HG03469 (cell line): ENCODE results near the gene KMT2D.

Source experiments
- ATAC-seq: cut with Tn5 transposase; IDR thresholded peaks from one replicate; pipeline ENCODE4 v1.9.1; 2021; ENCODE audit warnings: mild to moderate bottlenecking, moderate library complexity, moderate number of reproducible peaks; ENCODE audit not compliant: unreplicated experiment

The KMT2D gene

DNA sequence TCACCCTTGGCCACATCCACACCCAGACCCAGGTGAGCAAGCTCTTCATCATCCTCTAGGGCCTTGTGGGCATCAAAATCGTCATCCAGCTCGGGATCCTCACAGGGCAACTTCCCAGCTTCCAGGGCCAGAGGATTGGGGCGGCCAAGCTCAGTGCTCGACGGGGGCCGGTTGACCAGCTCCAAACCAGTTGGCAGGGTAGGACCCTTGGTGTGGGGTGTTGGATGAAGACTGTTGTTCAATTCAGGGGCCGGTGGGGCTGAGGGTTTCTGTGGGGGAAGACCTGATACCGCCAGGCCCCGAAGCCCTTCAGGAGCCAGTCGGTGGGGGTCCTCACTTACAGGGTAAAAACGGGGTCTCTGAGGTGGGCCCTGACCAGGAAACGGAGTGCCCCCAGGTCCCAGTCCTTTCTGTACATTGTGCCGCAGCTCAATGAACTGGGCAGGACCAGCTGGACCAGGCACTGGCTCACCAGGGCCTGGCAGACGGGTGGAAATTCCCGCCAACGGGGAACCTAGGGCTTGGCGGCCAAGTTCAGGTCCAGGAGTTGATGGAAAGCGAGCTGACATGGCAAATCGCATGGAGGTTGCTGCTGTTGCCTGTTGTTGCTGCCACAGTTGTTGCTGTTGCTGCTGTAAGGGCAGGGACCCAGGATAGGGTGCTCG lies 22.2 kb downstream of the KMT2D start:
- no peak for ATAC-seq

DNA sequence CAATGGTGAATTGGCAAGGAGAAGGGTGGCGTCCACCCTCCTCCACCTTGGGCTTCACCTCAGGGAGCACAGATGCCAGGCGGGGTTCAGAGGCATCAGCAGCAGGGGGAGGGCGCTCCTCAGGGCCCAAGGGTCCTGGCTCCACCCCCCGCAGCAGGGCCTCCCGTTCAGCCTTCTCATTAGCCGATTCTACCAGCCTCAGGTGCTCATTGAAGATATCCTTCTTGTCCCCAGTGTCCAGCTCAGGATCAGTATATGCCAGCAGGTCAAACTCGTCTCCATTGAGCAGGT lies 22.7 kb downstream of the KMT2D start:
- ATAC-seq, result no peak

DNA sequence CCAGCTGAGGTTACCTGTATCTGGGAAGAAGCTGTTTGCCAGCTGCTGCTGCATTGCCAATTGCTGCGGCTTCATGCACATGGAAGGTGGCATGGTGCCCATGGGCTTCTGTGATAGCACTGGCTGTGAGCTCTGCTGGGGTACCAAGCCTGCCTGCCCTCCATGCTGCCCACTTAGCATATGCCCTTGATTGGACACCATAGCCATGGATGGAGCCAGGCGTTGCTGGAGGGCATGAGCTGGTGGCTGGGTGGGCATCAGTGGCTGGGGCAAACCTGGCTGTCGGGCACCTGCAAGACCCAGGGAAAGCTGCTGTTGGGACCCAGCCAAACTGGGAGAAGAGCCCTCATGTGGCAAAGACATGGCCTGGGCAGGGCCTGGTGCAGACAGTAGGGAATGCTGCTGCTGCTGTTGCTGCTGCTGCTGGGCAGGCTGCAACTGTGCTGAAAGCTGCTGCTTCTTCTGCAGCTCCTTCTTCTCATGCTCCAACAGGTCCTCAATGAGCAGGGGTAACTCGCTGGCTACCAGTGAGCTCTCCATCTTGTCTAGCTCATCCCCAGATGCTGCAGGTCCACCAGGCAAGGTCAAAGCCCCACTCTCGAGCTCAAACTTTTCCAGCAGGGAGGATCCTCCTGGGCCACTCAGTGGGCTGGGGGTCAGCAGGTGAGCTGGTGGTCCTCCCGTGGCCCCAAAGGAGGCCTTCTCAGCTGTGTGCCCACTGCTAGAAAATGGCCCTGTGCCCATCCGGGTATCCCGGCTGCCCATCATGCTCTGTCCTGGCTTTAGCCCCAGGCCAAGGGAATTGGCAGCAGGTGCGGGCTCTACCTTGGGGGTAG lies 23.3 kb downstream of the KMT2D start:
- no peak for ATAC-seq

DNA sequence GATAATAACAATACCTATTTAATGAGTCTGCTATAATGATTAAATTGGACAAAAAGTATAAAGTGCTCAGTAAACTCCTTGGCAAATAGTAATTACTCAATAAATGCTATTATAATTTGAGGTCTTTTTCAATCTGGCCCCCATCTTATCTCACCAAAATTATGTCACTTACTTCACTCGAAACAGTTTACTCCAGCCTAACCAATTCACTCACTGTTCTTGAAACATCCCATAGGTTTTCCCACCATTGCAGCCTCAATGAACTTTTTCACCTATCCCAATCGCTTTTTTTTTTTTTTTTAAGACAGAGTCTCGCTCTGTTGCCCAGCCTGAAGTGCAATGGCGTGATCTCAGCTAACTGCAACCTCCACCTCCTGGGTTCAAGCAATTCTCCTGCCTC lies 24.6 kb downstream of the KMT2D start:
- ATAC-seq, result no peak

DNA sequence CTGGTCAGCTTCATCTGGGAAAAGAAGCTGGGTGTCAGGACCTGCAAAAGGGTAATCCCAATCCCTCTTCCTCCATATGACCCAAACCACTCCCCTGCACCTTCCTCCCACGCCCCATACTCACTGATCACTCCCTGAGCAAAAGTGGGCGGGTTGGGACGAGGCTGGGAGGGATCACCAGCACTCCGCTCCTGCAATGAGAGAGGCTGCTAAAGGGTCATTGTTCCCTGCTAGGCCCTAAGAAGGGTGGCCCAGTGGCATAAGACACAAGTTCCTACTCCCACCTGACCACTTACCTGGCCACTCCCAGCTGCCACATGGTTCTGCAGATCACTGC lies 26.3 kb downstream of the KMT2D start:
- no peak for ATAC-seq

DNA sequence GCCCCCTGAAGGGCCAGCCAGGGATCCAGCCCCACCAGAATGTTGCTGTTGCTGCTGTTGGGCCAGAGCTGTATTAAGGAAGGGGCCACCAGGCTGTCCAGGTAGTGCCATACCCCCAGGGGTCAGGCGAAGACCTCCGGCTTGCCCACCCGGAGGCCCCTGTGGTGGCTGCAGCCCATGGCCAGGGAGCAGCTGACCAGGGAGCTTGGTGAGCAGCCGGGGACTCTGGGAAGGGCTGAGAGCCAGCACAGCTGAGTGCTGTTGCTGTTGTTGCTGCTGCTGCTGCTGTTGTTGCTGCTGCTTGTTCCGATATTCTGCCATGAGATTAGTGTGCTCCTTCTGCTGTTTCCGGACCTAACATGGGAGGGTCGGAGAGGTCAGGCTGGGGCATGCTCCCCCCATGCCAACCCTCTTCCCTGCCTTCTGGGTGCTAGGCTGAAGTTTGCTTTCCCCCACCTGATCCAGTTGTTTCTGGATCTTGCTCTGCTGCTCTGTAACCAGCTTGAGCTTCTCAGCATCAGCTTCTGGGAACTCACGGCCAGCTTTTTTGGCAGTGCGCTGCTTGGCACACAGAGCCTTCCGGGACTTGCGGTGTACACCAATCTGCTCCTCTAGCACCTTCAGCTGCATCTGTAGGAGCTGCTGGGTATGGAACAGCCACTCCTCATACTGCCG lies 26.8 kb downstream of the KMT2D start:
- no peak for ATAC-seq

DNA sequence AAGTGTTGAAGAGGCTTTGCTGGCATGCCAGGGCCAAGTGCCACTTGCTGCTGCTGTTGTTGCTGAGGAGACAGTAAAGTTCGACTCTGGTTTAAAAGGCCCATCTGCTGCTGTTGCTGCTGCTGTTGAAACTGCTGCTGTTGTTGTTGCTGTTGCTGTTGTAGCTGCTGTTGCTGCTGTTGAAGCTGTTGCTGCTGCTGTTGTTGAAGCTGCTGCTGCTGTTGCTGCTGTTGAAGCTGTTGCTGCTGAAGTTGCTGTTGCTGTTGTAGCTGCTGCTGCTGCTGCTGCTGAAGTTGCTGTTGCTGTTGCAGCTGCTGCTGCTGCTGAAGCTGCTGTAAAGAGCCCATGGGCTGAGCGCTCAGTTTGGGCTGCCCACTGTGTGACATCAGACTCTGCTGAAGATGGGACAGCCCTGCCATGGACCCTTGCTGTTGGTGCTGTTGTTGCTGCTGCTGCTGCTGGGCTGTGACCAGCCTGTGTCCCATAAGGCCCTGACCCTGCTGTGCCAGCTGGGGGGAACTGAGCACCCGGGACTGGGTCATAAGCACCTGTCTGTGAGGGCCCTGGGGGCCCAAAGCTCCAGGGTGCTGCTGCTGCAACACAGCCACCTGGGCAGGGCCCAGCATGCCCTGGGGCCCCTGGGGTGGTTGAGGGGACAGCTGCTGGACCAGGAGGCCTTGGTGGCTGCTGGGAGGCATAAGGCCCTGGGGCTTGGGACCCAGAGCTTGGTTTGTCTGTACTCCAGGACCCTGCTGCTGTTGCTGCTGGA lies 27.7 kb downstream of the KMT2D start:
- no peak for ATAC-seq

DNA sequence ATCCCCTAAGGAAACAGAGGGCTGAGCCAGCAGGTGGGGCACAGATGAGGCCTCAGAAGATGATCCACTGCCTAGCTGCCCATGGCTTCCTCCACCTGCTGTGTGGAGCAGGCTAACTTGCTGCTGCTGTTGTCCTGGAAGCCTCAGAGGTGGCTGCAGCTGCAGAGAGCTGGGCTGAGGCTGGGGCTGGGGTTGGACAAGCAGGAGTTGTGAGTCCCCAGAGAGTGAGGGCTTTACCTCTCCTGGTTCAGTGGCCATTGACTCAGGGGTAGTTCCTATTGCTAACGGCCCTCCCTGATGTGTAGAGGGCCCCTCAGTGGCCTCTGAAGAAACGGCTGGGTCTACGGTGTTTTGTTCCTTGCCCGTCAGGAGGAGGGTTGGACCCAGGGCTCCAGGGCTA lies 28.3 kb downstream of the KMT2D start:
- no peak for ATAC-seq

DNA sequence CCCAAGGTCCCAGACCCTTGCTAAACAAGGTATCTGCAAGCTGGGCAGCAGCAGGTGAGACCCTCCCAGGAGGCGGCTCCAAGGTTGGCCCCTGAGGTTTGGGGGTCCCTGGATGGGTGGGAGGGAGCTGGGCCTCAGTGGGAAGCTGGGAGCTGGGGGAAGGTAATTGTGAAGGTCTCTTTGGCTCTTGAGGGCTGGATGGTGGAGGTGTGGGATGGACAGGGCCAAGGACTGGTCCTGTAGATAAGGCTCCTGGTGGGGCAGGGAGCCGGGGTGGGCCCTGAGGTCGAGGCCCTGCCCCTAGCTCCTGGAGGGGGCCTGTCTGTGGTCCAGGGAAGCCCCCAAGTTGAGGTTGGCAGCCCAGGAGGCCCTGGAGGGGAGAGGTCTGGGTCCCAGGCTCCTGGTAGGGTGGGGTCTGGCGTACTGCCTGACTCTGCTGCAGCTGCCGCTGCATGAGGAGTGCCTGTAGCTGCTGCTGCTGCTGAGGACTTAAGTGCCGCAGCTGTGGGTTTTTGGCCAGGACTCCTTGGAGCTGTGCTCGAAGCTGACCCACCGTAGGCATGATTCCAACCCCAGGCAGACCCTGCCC lies 28.9 kb downstream of the KMT2D start:
- ATAC-seq, result no peak

DNA sequence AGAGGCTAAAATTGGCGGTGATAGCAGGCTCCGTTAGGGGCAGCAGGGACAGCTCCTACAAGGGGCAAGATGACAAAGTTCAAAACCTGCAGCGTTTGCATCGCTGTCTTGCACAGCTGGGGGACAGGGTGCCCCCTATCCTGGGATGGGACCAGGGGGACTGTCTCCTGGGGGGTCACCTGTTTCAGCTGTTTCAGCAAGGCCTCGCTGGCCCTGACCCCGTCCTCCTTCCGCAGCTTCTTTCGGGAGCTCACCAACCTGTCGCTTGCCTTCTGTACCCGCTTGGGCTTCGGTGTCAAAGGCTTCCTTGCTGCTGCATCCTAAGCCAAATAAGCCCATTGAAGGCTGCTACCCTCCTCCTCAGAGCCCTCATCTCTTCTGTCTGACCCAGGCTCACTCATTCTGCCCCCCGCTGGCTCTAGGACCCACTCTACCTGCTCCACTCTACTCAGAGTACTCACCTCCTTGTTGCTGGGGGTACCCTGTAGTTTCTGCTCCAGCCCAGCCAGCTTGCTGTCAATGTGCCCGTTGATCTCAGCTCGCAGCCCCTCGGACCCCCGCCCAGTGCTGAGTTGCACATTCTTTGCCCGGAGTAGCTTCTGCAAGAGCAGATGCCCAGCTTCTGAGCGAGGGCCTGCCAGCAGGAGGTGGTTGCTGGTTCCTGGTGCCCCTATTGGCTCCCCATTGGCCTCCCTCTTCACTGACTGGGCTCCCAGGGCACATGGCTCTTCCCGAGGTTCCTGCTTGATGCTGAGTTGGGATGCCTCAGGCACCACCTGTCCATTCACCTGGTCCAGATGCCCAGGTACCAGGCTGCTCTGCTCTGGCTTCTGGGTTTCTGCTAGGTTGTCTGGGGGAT lies 29.7 kb downstream of the KMT2D start:
- ATAC-seq, result no peak

DNA sequence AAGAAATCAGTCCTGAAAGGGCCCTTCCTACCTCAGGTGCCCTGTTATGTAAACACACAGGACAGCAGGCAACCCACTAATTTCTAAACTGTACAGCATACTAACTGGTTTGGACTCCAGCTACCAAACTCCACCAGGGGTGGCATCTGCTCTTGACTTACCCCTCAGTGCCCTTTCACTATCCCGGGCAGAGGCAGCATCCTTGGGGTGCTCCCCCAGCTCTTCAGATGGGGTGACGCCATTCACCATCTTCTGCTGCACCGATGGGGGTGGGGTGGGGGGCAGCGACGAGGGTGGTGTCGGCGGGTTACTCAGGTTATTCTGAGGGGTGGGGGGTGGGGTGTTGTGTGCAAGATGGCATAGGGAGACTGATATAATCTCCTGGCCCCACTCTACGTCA lies 30.5 kb downstream of the KMT2D start:
- ATAC-seq, result no peak

DNA sequence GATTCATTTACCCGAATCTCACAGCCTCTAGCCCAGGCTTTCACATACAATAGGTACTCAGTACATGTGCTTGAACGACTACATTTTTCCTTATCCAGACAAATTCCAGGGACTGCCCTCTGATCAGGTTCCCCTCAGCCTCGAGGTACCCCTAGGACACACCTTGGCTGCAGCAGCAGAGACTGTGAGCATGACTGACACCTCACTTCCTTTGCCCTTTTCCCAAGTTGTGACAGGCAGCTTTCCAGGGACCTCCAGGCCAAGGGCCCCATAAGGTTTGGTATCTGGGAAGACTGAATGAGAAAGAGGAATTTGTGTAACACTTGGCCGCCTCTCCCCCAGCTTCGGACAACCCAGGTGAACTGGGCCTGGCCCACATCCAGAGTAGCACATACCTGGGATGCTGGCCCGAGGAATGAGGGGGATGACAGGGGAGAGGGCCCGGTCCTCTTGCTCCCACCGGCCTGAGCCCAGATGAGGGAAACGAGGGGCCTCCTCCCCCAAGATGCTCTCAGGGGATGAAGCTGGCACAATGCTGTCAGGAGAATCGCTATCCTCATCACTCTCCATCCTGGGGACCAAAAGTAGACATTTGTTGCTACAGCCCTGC lies 31.8 kb downstream of the KMT2D start:
- ATAC-seq, result no peak

DNA sequence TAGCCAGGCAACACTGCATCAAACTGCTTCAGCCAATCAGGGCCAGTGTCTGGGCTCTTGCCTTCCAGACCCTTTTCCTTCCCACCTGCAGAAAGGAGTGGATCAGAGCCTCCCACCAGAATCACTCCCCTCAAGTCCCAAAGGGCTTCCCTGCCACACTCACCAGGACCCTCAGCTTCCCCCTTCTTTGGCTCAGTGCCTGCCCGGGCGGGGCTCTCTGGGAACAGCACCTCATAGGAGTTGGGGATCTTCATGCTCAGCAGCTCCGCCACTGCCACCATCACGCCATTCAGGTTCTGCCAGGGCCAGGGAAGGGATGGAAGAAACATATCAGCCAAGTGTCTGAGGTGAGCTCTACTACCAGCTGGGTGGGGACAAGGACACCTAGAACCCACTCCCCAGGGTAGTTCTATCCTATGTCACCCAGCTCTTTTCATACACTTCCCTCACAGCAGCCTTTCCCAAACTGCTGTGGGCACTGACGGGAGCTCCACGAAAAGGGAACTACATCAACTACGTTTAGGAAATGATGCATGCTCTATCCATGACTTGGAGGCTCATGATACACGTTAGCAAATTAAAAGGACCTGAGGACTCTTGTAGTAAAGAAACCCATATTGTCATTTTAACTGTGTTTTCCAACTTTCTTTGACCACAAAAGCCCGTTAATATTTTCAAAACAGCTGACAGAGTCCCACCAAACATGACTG lies 32.6 kb downstream of the KMT2D start:
- ATAC-seq, result no peak

DNA sequence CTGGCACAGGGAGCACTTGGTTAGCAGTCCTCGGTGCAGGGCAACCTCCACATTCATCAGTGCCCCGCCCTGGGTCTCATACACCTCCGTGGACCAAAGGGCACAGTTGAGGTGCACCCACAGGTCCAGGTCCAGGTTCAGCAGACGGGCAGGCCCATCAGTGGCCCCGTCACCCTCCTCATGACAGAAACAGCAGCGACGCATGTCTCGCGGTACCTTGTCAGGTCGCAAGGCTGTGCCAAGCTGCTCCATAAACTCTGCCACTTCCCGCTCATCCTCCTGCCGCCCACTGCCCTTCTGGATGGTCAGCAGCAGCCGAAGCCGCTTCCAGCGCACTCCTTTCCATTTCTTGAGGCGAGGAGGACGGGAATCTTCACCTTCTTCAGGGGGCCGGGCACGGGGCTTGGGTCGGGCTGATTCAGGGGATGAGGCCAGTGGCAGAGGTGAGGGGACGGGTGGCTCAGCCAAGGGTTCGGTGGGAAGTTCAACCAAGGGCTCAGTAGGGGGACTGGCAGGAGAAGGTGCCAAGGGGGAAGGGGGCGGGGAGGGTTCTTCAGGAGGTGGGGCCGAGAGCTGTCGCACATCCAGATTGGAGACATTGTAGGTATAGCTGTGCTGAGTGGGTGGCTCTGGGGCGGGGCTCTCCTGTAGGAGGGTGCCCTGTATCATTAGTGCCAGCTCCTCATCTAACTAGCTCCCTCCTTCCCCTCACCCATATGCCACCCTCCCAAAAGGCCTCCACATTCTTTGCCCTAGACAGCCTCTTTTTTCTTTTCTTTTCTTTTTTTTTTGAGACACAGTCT lies 33.7 kb downstream of the KMT2D start:
- no peak for ATAC-seq

DNA sequence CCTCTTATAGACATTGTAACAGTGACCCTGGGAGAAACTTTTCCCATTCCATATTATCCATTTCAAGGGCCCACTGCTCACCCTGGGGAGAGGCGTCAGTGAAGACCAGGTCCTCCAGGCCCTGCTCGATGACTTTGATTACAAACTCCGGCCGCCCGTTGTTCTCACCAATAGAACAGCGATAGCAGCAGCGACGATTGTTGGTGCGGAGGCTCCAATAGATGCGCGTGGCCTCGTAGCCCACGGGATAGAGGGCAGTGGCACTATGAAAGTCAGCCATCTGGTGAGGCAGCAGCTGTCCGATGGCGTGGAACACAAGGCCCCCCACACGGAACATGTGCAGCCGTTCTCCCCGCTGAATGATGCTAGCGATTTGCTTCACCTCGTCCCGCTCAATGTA lies 34.5 kb downstream of the KMT2D start:
- no peak for ATAC-seq

DNA sequence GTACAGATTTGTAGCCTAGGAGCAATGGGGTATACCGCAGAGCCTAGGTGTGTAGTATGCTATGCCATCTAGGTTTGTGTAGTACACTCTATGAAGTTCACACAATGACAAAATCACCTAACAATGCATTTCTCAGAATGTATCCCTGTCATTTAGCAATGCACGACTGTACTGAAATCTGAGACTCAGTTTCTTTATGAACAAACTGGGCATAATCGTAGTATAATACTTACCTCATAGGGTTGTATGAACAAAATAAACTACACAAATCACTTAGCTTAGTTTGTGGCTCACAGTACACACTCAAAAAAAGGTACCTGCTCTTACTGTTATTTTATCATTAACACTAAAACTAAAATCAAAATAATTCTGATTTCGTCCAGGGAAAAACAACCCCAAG lies 35.1 kb downstream of the KMT2D start:
- ATAC-seq, result no peak

DNA sequence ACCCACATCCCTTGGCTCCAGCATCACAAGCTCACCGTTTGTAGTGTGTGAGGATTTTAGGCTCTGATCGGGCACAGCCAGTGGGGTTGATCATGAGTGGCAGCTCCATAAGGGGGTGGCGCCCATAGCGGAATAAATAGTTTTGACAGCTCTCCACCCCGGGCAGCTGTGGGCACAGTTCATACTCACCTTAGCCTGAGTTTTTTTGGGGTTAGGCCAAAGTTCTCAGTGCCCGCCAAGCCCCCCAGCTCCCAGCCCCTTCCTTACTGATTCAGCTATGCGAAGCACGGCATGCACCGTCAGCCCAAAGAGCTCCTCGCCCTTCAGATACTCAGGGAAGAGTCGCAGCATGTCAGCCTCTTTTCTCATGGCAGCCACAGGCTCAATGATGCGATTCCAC lies 36.1 kb downstream of the KMT2D start:
- ATAC-seq, result no peak

DNA sequence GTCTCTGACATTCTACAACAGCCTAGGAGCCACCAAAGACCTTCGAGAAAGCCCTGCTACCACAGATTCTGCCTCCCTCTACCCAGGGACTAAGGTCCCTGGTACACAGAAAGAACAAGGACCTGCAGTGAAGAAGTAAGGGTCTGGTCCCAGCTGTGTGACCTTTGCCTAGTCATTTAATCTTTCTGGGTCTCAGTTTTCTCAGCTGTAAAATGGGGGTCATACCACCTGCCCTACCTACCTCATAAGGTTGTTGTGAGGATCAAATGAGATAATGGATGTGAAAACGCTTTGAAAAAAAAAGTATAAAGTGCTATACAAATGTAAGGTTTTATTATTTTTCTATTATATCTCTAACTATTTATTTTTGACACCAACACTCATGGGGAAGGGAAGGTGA lies 36.8 kb downstream of the KMT2D start:
- no peak for ATAC-seq
